OCI-LY7 (cell line): Measurements from ENCODE around the gene C3orf20. TPM values are rescaled to one million over a fixed set of nuclear protein-coding genes. Genes with fewer than 3 reads are reported as not detected.
A peak's percentile ranks its signal among the peaks of the same experiment; 100 is the strongest.

ENCODE experiments used
- BruUV-seq: library from RNA; stranded (reverse); fragments of 400-500 nt; replicated peaks from 2 replicates; lab custom pipeline; 2021; lab: Mats Ljungman, UMichigan
- CTCF ChIA-PET: fragments of 300-600 bp; sonication (Branson Sonifier 250); formaldehyde crosslinking; loops from one replicate; lab custom pipeline; 2022; ENCODE audit warnings: antibody characterized with exemption; ENCODE audit not compliant: unreplicated experiment; lab: Charles Lee
- POLR2A ChIA-PET: fragments of 300-600 bp; sonication (Branson Sonifier 250); formaldehyde crosslinking; loops from one replicate; lab custom pipeline; 2022; ENCODE audit warnings: antibody characterized with exemption; lab: Charles Lee
- DNase-seq: peaks from one replicate; pipeline ENCODE4 v3.0.0-alpha.2; 2015; ENCODE audit warnings: low spot score
- H2AFZ ChIP-seq: fragments of 200-600 bp; sonication (generic), shearing (Covaris generic); 2 replicates; pipeline ENCODE4 v1.6.1; 2014; ENCODE audit warnings: mild to moderate bottlenecking, antibody characterized with exemption, low read length, moderate library complexity
- H3K27ac ChIP-seq: fragments of 200-600 bp; sonication (generic); 2 replicates; pipeline ENCODE4 v1.5.1; 2014; ENCODE audit warnings: mixed run types, low read depth, mild to moderate bottlenecking, moderate library complexity, low read length, inconsistent platforms; ENCODE audit not compliant: poor library complexity, severe bottlenecking
- H3K36me3 ChIP-seq: fragments of 200-600 bp; sonication (generic); 2 replicates; pipeline ENCODE4 v1.6.1; 2014; ENCODE audit warnings: mild to moderate bottlenecking, antibody characterized with exemption, low read length, moderate library complexity, mixed read lengths; ENCODE audit not compliant: insufficient read depth
- H3K4me1 ChIP-seq: fragments of 200-600 bp; sonication (generic); 2 replicates; pipeline ENCODE4 v1.5.1; 2014; ENCODE audit warnings: mild to moderate bottlenecking, low read length; ENCODE audit not compliant: insufficient read depth, poor library complexity, severe bottlenecking
- H3K4me2 ChIP-seq: fragments of 200-600 bp; sonication (generic); 2 replicates; pipeline ENCODE4 v1.6.1; 2014; ENCODE audit warnings: mild to moderate bottlenecking, low read length
- H3K4me3 ChIP-seq: fragments of 200-600 bp; sonication (generic); 2 replicates; pipeline ENCODE4 v1.5.1; 2014; ENCODE audit warnings: mild to moderate bottlenecking, low read depth, low read length; ENCODE audit not compliant: poor library complexity, severe bottlenecking
- H3K79me2 ChIP-seq: fragments of 200-600 bp; sonication (generic); 2 replicates; pipeline ENCODE4 v1.6.1; 2016; ENCODE audit warnings: low read depth, mild to moderate bottlenecking, low read length, moderate library complexity, mixed read lengths; ENCODE audit not compliant: insufficient read depth
- H3K9me2 ChIP-seq: fragments of 200-600 bp; sonication (generic); 2 replicates; pipeline ENCODE4 v1.6.1; 2016; ENCODE audit warnings: mild to moderate bottlenecking, low read length, mixed read lengths; ENCODE audit not compliant: insufficient read depth
- H3K9me3 ChIP-seq: fragments of 200-600 bp; sonication (generic); 2 replicates; pipeline ENCODE4 v1.6.1; 2014; ENCODE audit warnings: mild to moderate bottlenecking, mixed run types, low read length, mixed read lengths
- H4K20me1 ChIP-seq: fragments of 200-600 bp; sonication (generic); 2 replicates; pipeline ENCODE4 v1.6.1; 2014; ENCODE audit warnings: mild to moderate bottlenecking, antibody characterized with exemption, low read length, moderate library complexity, mixed read lengths; ENCODE audit not compliant: insufficient read depth
- EZH2phosphoT487 ChIP-seq: fragments of 200-600 bp; sonication (generic); IDR thresholded peaks from 2 replicates; pipeline ENCODE4 v1.6.1; 2018; ENCODE audit warnings: low read depth, borderline replicate concordance, mild to moderate bottlenecking, mixed run types, antibody characterized with exemption, low read length, moderate library complexity, mixed read lengths
- intact Hi-C: fragments of 100-400 bp; cut with micrococcal nuclease; formaldehyde crosslinking; loops from one replicate; pipeline ENCODE4 v1.10.0; 2022; ENCODE audit not compliant: unreplicated experiment
- total RNA-seq, 2 experiments: library from RNA; depleted of rRNA in 1 of 2; stranded (reverse); fragments of >200 nt in 1 of 2; shearing (Covaris generic) in 1 of 2; gene quantifications; 2 replicates each; pipeline ENCODE4 v1.2.3, GENCODE V29; 2014 to 2022
- TF ChIP-seq, protein P1 (sequence below): fragments of 200-600 bp; sonication (generic); conservative IDR thresholded peaks from 2 replicates; pipeline ENCODE4 v1.5.1; 2014; ENCODE audit warnings: mild to moderate bottlenecking, antibody characterized with exemption, low read length, moderate library complexity, mixed read lengths

The C3orf20 gene
- total RNA-seq, 2 experiments from 2014 or later, result 2.2 to 2.7 TPM

DNA sequence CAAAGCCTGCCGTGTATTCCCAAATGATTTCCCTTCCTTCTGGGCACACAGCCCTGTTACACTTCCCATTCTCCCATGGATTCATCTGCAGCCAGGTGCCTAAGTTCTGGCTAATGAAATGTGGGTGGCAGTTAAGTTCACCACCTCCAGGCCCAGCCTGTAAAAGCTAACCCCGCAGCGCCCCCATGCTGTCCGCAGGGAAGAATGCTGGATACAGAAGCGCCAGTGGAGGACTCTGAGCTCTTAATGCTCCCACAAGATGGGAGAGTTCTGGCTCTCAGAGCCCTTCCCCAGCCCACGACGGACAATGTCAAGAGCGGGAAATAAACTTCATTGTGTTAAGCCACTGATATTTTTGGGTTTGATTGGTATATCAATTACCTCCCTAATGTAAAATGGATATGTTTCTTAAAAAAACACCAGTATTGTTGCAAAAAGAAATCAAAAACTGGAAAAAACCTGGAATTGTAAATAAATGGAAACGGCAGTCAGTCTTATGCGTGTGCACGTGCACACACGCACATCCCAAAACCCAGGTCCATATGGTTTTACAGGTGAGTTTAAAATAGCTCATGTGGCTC lies 106.1 kb downstream of the C3orf20 start:
- Histone ChIP-seq H2AFZ (no peak overlapping the region), H4K20me1 (no peaks in the 10 kb centered on the region), H3K9me2 (no peaks in the 10 kb centered on the region), H3K4me2 (no peak overlapping the region), H3K4me1 (no peaks in the 10 kb centered on the region), H3K79me2 (no peaks in the 10 kb centered on the region), H3K36me3 (no peaks in the 10 kb centered on the region), H3K4me3 (no peak overlapping the region), H3K9me3 (peaks cover 16% of the 10 kb centered on the region; the same call in 1 of the 2 replicates), H3K27ac (no peak overlapping the region)
- DNase-seq, result peak; percentile 82
- POLR2A ChIA-PET, result interaction anchor here (0.7 to 8.0 kb wide), 9 partner anchors 37 to 122 kb away, joined by 3 to 49 read pairs (median 7); partner anchors contain the start of gene C3orf20
- TF ChIP-seq, protein P1, sequence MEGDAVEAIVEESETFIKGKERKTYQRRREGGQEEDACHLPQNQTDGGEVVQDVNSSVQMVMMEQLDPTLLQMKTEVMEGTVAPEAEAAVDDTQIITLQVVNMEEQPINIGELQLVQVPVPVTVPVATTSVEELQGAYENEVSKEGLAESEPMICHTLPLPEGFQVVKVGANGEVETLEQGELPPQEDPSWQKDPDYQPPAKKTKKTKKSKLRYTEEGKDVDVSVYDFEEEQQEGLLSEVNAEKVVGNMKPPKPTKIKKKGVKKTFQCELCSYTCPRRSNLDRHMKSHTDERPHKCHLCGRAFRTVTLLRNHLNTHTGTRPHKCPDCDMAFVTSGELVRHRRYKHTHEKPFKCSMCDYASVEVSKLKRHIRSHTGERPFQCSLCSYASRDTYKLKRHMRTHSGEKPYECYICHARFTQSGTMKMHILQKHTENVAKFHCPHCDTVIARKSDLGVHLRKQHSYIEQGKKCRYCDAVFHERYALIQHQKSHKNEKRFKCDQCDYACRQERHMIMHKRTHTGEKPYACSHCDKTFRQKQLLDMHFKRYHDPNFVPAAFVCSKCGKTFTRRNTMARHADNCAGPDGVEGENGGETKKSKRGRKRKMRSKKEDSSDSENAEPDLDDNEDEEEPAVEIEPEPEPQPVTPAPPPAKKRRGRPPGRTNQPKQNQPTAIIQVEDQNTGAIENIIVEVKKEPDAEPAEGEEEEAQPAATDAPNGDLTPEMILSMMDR, result peak; percentile 96
- no peak for TF ChIP-seq EZH2phosphoT487
- intact Hi-C loops, result loop anchor here (1.0 to 10.0 kb wide), 3 partner anchors 108 to 276 kb away; no protein-coding TSS in a partner anchor
- CTCF ChIA-PET, result interaction anchor here (0.6 to 2.4 kb wide), 13 partner anchors 17 to 1601 kb away, joined by 3 to 29 read pairs (median 4); partner anchors contain the start of genes C3orf20 and CCDC174
- no TSS peak for BruUV-seq

DNA sequence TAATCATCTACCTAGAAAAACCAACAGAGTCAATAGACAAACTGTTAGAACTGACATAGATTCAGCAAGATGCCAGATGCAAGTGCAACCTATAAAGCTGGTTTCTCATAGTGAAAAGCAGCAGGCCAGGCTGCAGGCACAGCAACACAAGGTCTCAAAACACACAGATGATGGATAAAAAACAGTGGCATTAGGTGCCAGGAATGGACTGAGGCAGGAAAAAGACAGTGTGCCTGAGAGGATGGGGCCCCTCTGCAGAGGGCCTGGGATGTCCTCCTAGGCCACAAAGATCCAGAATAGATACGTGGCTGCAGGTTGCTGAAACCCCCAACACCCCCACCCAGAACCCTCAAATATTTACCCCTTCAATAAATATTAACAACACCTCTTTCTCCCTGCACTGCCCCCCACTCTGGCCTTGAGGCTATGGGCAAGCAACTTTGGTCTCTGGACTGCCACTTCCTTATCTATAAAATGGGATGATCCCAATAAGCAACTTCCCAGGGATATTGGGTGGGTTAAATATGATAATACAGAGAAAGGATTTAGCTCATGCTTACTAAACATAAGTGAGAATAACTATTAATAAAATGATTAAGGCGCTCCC lies 108.6 kb downstream of the C3orf20 start:
- Histone ChIP-seq H3K79me2 (no peaks in the 10 kb centered on the region), H3K4me1 (no peaks in the 10 kb centered on the region), H3K4me2 (no peak overlapping the region), H3K9me3 (peaks cover 12% of the 10 kb centered on the region; the same call in 1 of the 2 replicates), H3K36me3 (no peaks in the 10 kb centered on the region), H3K27ac (no peak overlapping the region), H3K4me3 (no peak overlapping the region), H3K9me2 (no peaks in the 10 kb centered on the region), H2AFZ (no peak overlapping the region), H4K20me1 (no peaks in the 10 kb centered on the region)
- BruUV-seq, result no TSS peak
- intact Hi-C loops, result loop anchor here (10.0 kb wide), 1 partner anchor 279 kb away; no protein-coding TSS in a partner anchor
- DNase-seq, result no peak
- POLR2A ChIA-PET, result interaction anchor here (0.7 to 8.0 kb wide), 2 partner anchors 12 to 109 kb away, joined by 3 to 49 read pairs; partner anchors contain the start of gene C3orf20
- CTCF ChIA-PET, result no interaction called here
- TF ChIP-seq, protein P1, result no peak
- TF ChIP-seq EZH2phosphoT487, result no peak
